Keratinocyte (primary cell): ENCODE data around the gene FAT1. TPM values are rescaled to one million over a fixed set of nuclear protein-coding genes. Genes with fewer than 3 reads are reported as not detected.

Experiments used
- DNase-seq: peaks from one replicate; pipeline ENCODE4 v3.0.0-alpha.2; 2011; ENCODE audit warnings: low read depth, missing footprints, low spot score
- FAIRE-seq: peaks from 2 replicates; lab custom pipeline; 2011; peaks lifted over from hg19 to GRCh38; lab: Jason Lieb, UNC
- H2AFZ ChIP-seq: 2 replicates; pipeline ENCODE4 v1.6.0; 2012; ENCODE audit warnings: low read length, control low read depth, inconsistent platforms; ENCODE audit not compliant: control insufficient read depth
- H3K27ac ChIP-seq: 2 replicates; pipeline ENCODE4 v1.5.1; 2011; ENCODE audit warnings: low read length; ENCODE audit not compliant: control insufficient read depth, insufficient read depth
- H3K27me3 ChIP-seq: 3 replicates; pipeline ENCODE4 v1.6.0; 2011; ENCODE audit warnings: low read length; ENCODE audit not compliant: control insufficient read depth, insufficient read depth; ENCODE audit errors: extremely low read depth
- H3K36me3 ChIP-seq, 2 experiments: 2 replicates in 1 of 2; 3 replicates in 1 of 2; pipeline ENCODE4 v1.5.1; 2011; ENCODE audit warnings: low read length in 2 of 2, mild to moderate bottlenecking in 1 of 2; ENCODE audit not compliant: control insufficient read depth in 2 of 2, insufficient read depth in 2 of 2; ENCODE audit errors: extremely low read depth in 1 of 2
- H3K4me1 ChIP-seq: 3 replicates; pipeline ENCODE4 v1.5.1; 2011; ENCODE audit warnings: low read length; ENCODE audit not compliant: control insufficient read depth, insufficient read depth; ENCODE audit errors: extremely low read depth
- H3K4me2 ChIP-seq: 3 replicates; pipeline ENCODE4 v1.6.0; 2011; ENCODE audit warnings: low read depth, low read length; ENCODE audit not compliant: control insufficient read depth, insufficient read depth; ENCODE audit errors: extremely low read depth
- H3K4me3 ChIP-seq, 3 experiments: fragments of 200-600 bp in 1 of 3; sonication (generic) in 1 of 3; 2 replicates in 2 of 3; 3 replicates in 1 of 3; pipeline ENCODE4 v1.5.1; 2011 to 2016; ENCODE audit warnings: low read length in 3 of 3, mild to moderate bottlenecking in 3 of 3, control low read depth in 2 of 3, inconsistent platforms in 1 of 3, low read depth in 1 of 3, mixed read lengths in 1 of 3, mixed run types in 1 of 3, moderate library complexity in 1 of 3; ENCODE audit not compliant: control insufficient read depth in 2 of 3, insufficient read depth in 2 of 3; ENCODE audit errors: extremely low read depth in 1 of 3
- H3K79me2 ChIP-seq: 2 replicates; pipeline ENCODE4 v1.6.0; 2012; ENCODE audit warnings: low read length; ENCODE audit not compliant: control insufficient read depth, insufficient read depth
- H3K9ac ChIP-seq: 3 replicates; pipeline ENCODE4 v1.6.0; 2011; ENCODE audit warnings: low read length; ENCODE audit not compliant: control insufficient read depth, insufficient read depth; ENCODE audit errors: extremely low read depth
- H3K9me1 ChIP-seq: 3 replicates; pipeline ENCODE4 v1.6.0; 2011; ENCODE audit warnings: low read length; ENCODE audit not compliant: control insufficient read depth, insufficient read depth; ENCODE audit errors: extremely low read depth
- H3K9me3 ChIP-seq: 2 replicates; pipeline ENCODE4 v1.5.1; 2012; ENCODE audit warnings: low read depth, low read length; ENCODE audit not compliant: control insufficient read depth
- H4K20me1 ChIP-seq: 3 replicates; pipeline ENCODE4 v1.6.0; 2011; ENCODE audit warnings: low read length; ENCODE audit not compliant: control insufficient read depth, insufficient read depth; ENCODE audit errors: extremely low read depth
- CTCF ChIP-seq, 3 experiments: IDR thresholded peaks in 1 of 3; conservative IDR thresholded peaks in 1 of 3; optimal IDR thresholded peaks in 1 of 3; 2 replicates in 2 of 3; 3 replicates in 1 of 3; pipeline versions ENCODE3 to v1.5.1; 2011; ENCODE audit warnings: low read length in 3 of 3, mild to moderate bottlenecking in 3 of 3, moderate library complexity in 2 of 3, control low read depth in 1 of 3, inconsistent platforms in 1 of 3; ENCODE audit not compliant: insufficient read depth in 2 of 3; ENCODE audit errors: extremely low read depth in 1 of 3
- EZH2 ChIP-seq: IDR thresholded peaks from one replicate; pipeline ENCODE4 v1.6.1; 2012; ENCODE audit warnings: inconsistent platforms, mild to moderate bottlenecking, low read length, moderate library complexity
- dilution Hi-C: fragments of 300-500 bp; cut with MboI; formaldehyde crosslinking; loops from one replicate; pipeline ENCODE4 v1.7.0; 2020; ENCODE audit warnings: low sequenced_read_pairs; ENCODE audit not compliant: extremely low pct_ligation_motif_present
- polyA plus RNA-seq, 5 experiments: library from polyadenylated mRNA; depleted of rRNA in 3 of 5; stranded (reverse) in 3 of 5; stranded (forward) in 1 of 5; unstranded in 1 of 5; fragments of >200 nt; gene quantifications; 1 replicate in 1 of 5; 2 replicates in 3 of 5; 3 replicates in 1 of 5; pipeline versions ENCODE4 v1.2.1 to v1.2.3, GENCODE V29; 2011 to 2012; ENCODE audit warnings: missing spikeins in 2 of 5, low read depth in 1 of 5, low replicate concordance in 1 of 5

Gene FAT1
- polyA plus RNA-seq, 1 donor (not counting 4 experiments of a cell fraction or from before 2014, with no cell fraction given): 329 TPM

- Histone ChIP-seq H2AFZ (peak overlapping the region; percentile 4), H3K9ac (no peak overlapping the region), H3K9me1 (no peaks in the 10 kb centered on the region), H3K9me3 (no peaks in the 10 kb centered on the region), H3K4me1 (peaks cover 44% of the 10 kb centered on the region), H3K4me2 (no peak overlapping the region), H3K79me2 (peaks cover 18% of the 10 kb centered on the region), H3K36me3 (no peaks in the 10 kb centered on the region), H3K4me3 (no peak overlapping the region), H4K20me1 (no peaks in the 10 kb centered on the region), H3K27ac (no peak overlapping the region), H3K27me3 (no peaks in the 10 kb centered on the region)
- TF ChIP-seq EZH2 (no peak), CTCF (optimal IDR thresholded peaks at IDR 0.05 in 1 of 3, IDR thresholded peaks at IDR 0.05 in 1 of 3, conservative IDR thresholded peaks at IDR 0.05 in 1 of 3; ENCODE audit: extremely low read depth in 1 of 3, insufficient read depth in 2 of 3, low read length in 3 of 3) (no peak)
- dilution Hi-C loops: no loop called here
- no peak for DNase-seq
- FAIRE-seq: no peak
Measured at GRCh38 chr4:186730621-186731020, 7.0 kb upstream of the FAT1 start.

GRCh38 chr4:186729856-186730255 lies 6.2 kb upstream of the FAT1 start:
- DNase-seq (no peak), FAIRE-seq (no peak)
- H3K27me3 ChIP-seq: no peaks in the 10 kb centered on the region
- H4K20me1 ChIP-seq: no peaks in the 10 kb centered on the region
- no peak overlapping the region for H2AFZ ChIP-seq
- H3K27ac ChIP-seq: peak overlapping the region; percentile 89
- peaks cover 37% of the 10 kb centered on the region for H3K4me1 ChIP-seq
- H3K36me3 ChIP-seq: peaks cover 0 to 3% of the 10 kb centered on the region in 2 experiments
- H3K9me3 ChIP-seq: no peaks in the 10 kb centered on the region
- peaks cover 26% of the 10 kb centered on the region for H3K79me2 ChIP-seq
- no peak overlapping the region for H3K4me3 ChIP-seq
- no peaks in the 10 kb centered on the region for H3K9me1 ChIP-seq
- peak overlapping the region; percentile 92 for H3K4me2 ChIP-seq
- TF ChIP-seq CTCF (optimal IDR thresholded peaks at IDR 0.05 in 1 of 3, IDR thresholded peaks at IDR 0.05 in 1 of 3, conservative IDR thresholded peaks at IDR 0.05 in 1 of 3; ENCODE audit: extremely low read depth in 1 of 3, insufficient read depth in 2 of 3, low read length in 3 of 3): no peak
- no peak for TF ChIP-seq EZH2
- dilution Hi-C loops: no loop called here
- no peak overlapping the region for H3K9ac ChIP-seq
